PC-3 (cell line): ENCODE data around the gene AUH.

ENCODE experiments used
- EZH2 ChIP-seq: fragments of 300-600 bp; sonication (generic); IDR thresholded peaks from one replicate; pipeline ENCODE4 v1.6.1; 2017; ENCODE audit warnings: antibody characterized with exemption, mild to moderate bottlenecking, low read length; ENCODE audit not compliant: unreplicated experiment
- EZH2phosphoT487 ChIP-seq: fragments of 300-600 bp; sonication (generic); IDR thresholded peaks from 2 replicates; pipeline ENCODE4 v1.6.1; 2018; ENCODE audit warnings: mild to moderate bottlenecking, antibody characterized with exemption, low read length, borderline replicate concordance
- TF ChIP-seq, protein P1 (sequence below): fragments of 300-600 bp; sonication (generic); conservative IDR thresholded peaks from 2 replicates; pipeline ENCODE4 v1.5.1; 2017; ENCODE audit warnings: antibody characterized with exemption, low read depth, mild to moderate bottlenecking, low read length

DNA sequence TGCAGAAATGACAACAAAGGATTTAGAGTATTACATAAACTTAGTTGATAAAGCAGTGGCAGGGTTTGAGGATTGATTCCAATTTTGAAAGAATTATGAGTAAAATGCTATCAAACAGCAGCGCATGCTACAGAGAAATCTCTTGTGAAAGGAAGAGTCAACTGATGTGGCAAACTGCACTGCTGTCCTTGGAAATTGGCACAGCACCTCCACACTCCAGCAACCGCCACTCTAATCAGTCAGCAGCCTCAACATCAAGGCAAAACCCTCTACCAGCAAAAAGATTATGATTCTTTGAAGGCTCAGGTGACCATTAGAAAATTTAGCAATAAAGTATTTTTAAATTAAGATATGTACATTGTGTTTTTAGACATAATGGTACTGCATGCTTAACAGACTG lies 66.4 kb downstream of the AUH start:
- TF ChIP-seq, protein P1, sequence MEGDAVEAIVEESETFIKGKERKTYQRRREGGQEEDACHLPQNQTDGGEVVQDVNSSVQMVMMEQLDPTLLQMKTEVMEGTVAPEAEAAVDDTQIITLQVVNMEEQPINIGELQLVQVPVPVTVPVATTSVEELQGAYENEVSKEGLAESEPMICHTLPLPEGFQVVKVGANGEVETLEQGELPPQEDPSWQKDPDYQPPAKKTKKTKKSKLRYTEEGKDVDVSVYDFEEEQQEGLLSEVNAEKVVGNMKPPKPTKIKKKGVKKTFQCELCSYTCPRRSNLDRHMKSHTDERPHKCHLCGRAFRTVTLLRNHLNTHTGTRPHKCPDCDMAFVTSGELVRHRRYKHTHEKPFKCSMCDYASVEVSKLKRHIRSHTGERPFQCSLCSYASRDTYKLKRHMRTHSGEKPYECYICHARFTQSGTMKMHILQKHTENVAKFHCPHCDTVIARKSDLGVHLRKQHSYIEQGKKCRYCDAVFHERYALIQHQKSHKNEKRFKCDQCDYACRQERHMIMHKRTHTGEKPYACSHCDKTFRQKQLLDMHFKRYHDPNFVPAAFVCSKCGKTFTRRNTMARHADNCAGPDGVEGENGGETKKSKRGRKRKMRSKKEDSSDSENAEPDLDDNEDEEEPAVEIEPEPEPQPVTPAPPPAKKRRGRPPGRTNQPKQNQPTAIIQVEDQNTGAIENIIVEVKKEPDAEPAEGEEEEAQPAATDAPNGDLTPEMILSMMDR, result no peak
- TF ChIP-seq EZH2 (no peak), EZH2phosphoT487 (no peak)
